Esophagus squamous epithelium (tissue), 4 donors: ENCODE measurements around the gene SLC24A3.

ENCODE experiments used
- CTCF ChIP-seq, 6 experiments: fragments of 450-650 bp in 4 of 6; fragments of 200-600 bp in 2 of 6; sonication (generic) in 2 of 6; IDR thresholded peaks; one replicate each; pipeline ENCODE4 v1.5.1; 2016 to 2019; ENCODE audit warnings: antibody characterized with exemption in 6 of 6, mild to moderate bottlenecking in 4 of 6, moderate library complexity in 4 of 6
- POLR2A ChIP-seq, 4 donors: fragments of 450-650 bp; IDR thresholded peaks; one replicate each; pipeline ENCODE4 v1.6.1; 2017; ENCODE audit warnings: antibody characterized with exemption in 4 of 4, mild to moderate bottlenecking in 4 of 4, moderate library complexity in 3 of 4

GRCh38 chr20:19338960-19339359 lies 126.5 kb downstream of the SLC24A3 start:
- TF ChIP-seq CTCF (IDR thresholded peaks at IDR 0.05) = no peak
- TF ChIP-seq POLR2A (IDR thresholded peaks at IDR 0.05) = no peak
